Lower leg skin (tissue), 3 donors: ENCODE data around the gene CUL9.

Experiments
- POLR2A ChIP-seq, 2 donors: fragments of 450-650 bp; IDR thresholded peaks; one replicate each; pipeline ENCODE4 v1.6.1; 2016 to 2017; ENCODE audit warnings: antibody characterized with exemption in 2 of 2, mild to moderate bottlenecking in 1 of 2, moderate library complexity in 1 of 2
- TF ChIP-seq, protein P1 (sequence below), 3 donors: fragments of 450-650 bp; IDR thresholded peaks; one replicate each; pipeline ENCODE4 v1.5.1; 2016; ENCODE audit warnings: antibody characterized with exemption in 3 of 3, mild to moderate bottlenecking in 3 of 3, moderate library complexity in 2 of 3

DNA sequence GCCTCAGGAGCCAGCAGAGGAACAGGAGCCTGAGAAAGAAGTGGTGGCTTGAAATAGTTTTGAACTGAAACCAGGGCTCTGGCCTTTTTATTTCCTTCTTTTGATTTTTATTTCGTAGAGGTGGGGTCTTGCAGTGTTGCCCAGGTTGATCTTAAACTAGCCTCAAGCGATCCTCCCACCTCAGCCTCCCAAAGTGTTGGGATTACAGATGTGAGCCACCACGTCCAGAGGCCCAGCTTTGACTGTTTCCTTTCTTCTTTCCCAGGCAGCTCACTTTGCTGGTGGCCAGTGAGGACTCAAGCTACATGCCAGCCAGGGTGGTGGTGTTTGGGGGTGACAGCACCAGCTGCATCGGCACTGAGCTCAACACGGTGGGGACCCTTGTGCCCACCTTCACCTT is 20.5 kb downstream of the CUL9 start:
- TF ChIP-seq, protein P1, sequence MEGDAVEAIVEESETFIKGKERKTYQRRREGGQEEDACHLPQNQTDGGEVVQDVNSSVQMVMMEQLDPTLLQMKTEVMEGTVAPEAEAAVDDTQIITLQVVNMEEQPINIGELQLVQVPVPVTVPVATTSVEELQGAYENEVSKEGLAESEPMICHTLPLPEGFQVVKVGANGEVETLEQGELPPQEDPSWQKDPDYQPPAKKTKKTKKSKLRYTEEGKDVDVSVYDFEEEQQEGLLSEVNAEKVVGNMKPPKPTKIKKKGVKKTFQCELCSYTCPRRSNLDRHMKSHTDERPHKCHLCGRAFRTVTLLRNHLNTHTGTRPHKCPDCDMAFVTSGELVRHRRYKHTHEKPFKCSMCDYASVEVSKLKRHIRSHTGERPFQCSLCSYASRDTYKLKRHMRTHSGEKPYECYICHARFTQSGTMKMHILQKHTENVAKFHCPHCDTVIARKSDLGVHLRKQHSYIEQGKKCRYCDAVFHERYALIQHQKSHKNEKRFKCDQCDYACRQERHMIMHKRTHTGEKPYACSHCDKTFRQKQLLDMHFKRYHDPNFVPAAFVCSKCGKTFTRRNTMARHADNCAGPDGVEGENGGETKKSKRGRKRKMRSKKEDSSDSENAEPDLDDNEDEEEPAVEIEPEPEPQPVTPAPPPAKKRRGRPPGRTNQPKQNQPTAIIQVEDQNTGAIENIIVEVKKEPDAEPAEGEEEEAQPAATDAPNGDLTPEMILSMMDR (IDR thresholded peaks at IDR 0.05) = no peak
- no peak for TF ChIP-seq POLR2A (IDR thresholded peaks at IDR 0.05)
